ENCODE results near the gene FRMD8.

DNA sequence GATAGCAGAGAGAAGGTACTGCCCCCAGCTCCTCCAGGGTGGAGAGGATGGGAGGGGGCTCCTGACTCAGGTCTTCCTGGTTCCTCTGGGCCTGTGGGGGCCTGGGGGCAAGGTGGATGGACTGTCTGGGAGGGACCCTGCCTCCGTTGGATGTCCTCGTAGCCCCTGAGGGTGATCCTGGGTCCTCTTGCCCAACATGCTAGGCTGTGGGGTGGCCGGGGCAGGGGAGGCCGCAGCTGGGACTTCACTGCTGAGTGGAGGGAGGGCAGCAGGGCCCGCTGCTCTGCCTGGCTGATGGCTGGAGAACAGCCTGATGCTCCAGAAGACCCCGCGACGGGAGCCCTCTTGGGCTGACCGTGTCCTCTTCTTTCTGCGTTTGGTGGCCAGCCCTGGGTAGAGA is 13.4 kb downstream of the FRMD8 start:
- TF ChIP-seq EZH2phosphoT487 (IDR thresholded peaks at IDR 0.05; ENCODE audit: low read depth, severe bottlenecking, unreplicated experiment) = no peak
- TF ChIP-seq EZH2 (IDR thresholded peaks at IDR 0.05; ENCODE audit: borderline replicate concordance) = no peak
- TF ChIP-seq, protein P1, sequence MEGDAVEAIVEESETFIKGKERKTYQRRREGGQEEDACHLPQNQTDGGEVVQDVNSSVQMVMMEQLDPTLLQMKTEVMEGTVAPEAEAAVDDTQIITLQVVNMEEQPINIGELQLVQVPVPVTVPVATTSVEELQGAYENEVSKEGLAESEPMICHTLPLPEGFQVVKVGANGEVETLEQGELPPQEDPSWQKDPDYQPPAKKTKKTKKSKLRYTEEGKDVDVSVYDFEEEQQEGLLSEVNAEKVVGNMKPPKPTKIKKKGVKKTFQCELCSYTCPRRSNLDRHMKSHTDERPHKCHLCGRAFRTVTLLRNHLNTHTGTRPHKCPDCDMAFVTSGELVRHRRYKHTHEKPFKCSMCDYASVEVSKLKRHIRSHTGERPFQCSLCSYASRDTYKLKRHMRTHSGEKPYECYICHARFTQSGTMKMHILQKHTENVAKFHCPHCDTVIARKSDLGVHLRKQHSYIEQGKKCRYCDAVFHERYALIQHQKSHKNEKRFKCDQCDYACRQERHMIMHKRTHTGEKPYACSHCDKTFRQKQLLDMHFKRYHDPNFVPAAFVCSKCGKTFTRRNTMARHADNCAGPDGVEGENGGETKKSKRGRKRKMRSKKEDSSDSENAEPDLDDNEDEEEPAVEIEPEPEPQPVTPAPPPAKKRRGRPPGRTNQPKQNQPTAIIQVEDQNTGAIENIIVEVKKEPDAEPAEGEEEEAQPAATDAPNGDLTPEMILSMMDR (IDR thresholded peaks at IDR 0.05; ENCODE audit: poor library complexity) = no peak
